ENCODE measurements around the gene TRANK1.

Gene TRANK1

DNA sequence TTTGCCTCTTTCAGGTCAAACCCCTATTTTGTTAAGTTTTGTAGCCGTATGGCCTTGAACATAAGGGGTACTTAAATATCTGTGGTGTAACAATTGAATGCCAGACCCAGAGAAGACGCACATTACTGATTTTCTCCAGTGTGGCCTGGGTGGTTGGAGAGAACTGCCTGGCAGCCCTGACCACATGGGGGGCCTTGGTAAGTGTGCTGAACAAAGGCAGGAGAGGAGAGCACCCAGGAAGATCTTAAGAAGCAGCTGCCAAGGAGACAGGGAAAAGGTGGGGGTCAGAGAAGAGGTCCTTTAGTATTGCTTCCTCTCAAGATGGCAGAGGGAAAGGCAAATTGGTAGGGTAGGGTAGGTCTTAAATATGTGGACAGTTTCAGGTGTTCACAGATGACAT is 35.7 kb downstream of the TRANK1 start:
- TF ChIP-seq SIN3A (IDR thresholded peaks at IDR 0.05; ENCODE audit: borderline replicate concordance, insufficient read depth, low read length): no peak
- TF ChIP-seq POLR2AphosphoS5 (IDR thresholded peaks at IDR 0.05; ENCODE audit: low read depth, low read length): no peak
- TF ChIP-seq TAF1 (IDR thresholded peaks at IDR 0.05; ENCODE audit: borderline replicate concordance, insufficient read depth, low read length): no peak
- no peak for TF ChIP-seq REST (IDR thresholded peaks at IDR 0.05; ENCODE audit: insufficient read depth in 1 of 2, low read depth in 2 of 2, low read length in 2 of 2)
- TF ChIP-seq FOXP2 (optimal IDR thresholded peaks at IDR 0.05; ENCODE audit: borderline replicate concordance, extremely low read depth, extremely low read length, insufficient read depth): no peak

- TF ChIP-seq FOXP2 (optimal IDR thresholded peaks at IDR 0.05; ENCODE audit: borderline replicate concordance, extremely low read depth, extremely low read length, insufficient read depth) (no peak), POLR2AphosphoS5 (IDR thresholded peaks at IDR 0.05; ENCODE audit: low read depth, low read length) (no peak), SIN3A (IDR thresholded peaks at IDR 0.05; ENCODE audit: borderline replicate concordance, insufficient read depth, low read length) (no peak), TAF1 (IDR thresholded peaks at IDR 0.05; ENCODE audit: borderline replicate concordance, insufficient read depth, low read length) (no peak), REST (IDR thresholded peaks at IDR 0.05; ENCODE audit: insufficient read depth in 1 of 2, low read depth in 2 of 2, low read length in 2 of 2) (no peak)
Measured at GRCh38 chr3:36908647-36909180, 36.1 kb downstream of the TRANK1 start.

- no peak for TF ChIP-seq POLR2AphosphoS5 (IDR thresholded peaks at IDR 0.05; ENCODE audit: low read depth, low read length)
- no peak for TF ChIP-seq SIN3A (IDR thresholded peaks at IDR 0.05; ENCODE audit: borderline replicate concordance, insufficient read depth, low read length)
- TF ChIP-seq REST (IDR thresholded peaks at IDR 0.05; ENCODE audit: insufficient read depth in 1 of 2, low read depth in 2 of 2, low read length in 2 of 2): no peak
- TF ChIP-seq TAF1 (IDR thresholded peaks at IDR 0.05; ENCODE audit: borderline replicate concordance, insufficient read depth, low read length): no peak
- TF ChIP-seq FOXP2 (optimal IDR thresholded peaks at IDR 0.05; ENCODE audit: borderline replicate concordance, extremely low read depth, extremely low read length, insufficient read depth): no peak
Measured at GRCh38 chr3:36907911-36908646, 36.8 kb downstream of the TRANK1 start.

- TF ChIP-seq POLR2AphosphoS5 (IDR thresholded peaks at IDR 0.05; ENCODE audit: low read depth, low read length): no peak
- TF ChIP-seq TAF1 (IDR thresholded peaks at IDR 0.05; ENCODE audit: borderline replicate concordance, insufficient read depth, low read length): no peak
- TF ChIP-seq SIN3A (IDR thresholded peaks at IDR 0.05; ENCODE audit: borderline replicate concordance, insufficient read depth, low read length): no peak
- TF ChIP-seq FOXP2 (optimal IDR thresholded peaks at IDR 0.05; ENCODE audit: borderline replicate concordance, extremely low read depth, extremely low read length, insufficient read depth): no peak
- TF ChIP-seq REST (IDR thresholded peaks at IDR 0.05; ENCODE audit: insufficient read depth in 1 of 2, low read depth in 2 of 2, low read length in 2 of 2): no peak
Measured at GRCh38 chr3:36906504-36907149, 38.2 kb downstream of the TRANK1 start.

Data from PFSK-1 (cell line).